Transverse colon (tissue), 4 donors: ENCODE data around the gene ANO1. TPM values are rescaled to one million over a fixed set of nuclear protein-coding genes. Genes with fewer than 3 reads are reported as not detected.

Experiments
- DNase-seq: peaks from one replicate; pipeline ENCODE4 v3.0.0-alpha.2; 2019
- H3K27ac ChIP-seq, 4 donors: fragments of 200-600 bp; sonication (generic); 2 replicates each; pipeline ENCODE4 v1.5.1; 2016 to 2018; ENCODE audit warnings: inconsistent platforms in 4 of 4
- H3K27me3 ChIP-seq: fragments of 200-600 bp; sonication (generic); 2 replicates; pipeline ENCODE4 v1.5.1; 2017; ENCODE audit warnings: inconsistent platforms
- H3K36me3 ChIP-seq, 4 donors: fragments of 200-600 bp; sonication (generic); 2 replicates each; pipeline ENCODE4 v1.5.1; 2017 to 2019; ENCODE audit warnings: inconsistent platforms in 4 of 4
- H3K4me1 ChIP-seq, 4 donors: fragments of 200-600 bp; sonication (generic); 2 replicates each; pipeline ENCODE4 v1.5.1; 2017 to 2020; ENCODE audit warnings: inconsistent platforms in 4 of 4
- H3K4me3 ChIP-seq, 4 donors: fragments of 200-600 bp; sonication (generic); 1 replicate in 1 of 4; 2 replicates in 3 of 4; pipeline versions ENCODE4 v1.5.1 to v1.6.1; 2017 to 2019; ENCODE audit warnings: inconsistent platforms in 4 of 4
- H3K9me3 ChIP-seq, 2 donors: fragments of 200-600 bp; sonication (generic); 2 replicates each; pipeline ENCODE4 v1.5.1; 2017 to 2019; ENCODE audit warnings: inconsistent platforms in 2 of 2
- EP300 ChIP-seq: sonication (generic); formaldehyde crosslinking; IDR thresholded peaks from one replicate; pipeline ENCODE4 v1.6.1; 2017; ENCODE audit warnings: antibody characterized with exemption, low read depth
- POLR2A ChIP-seq: fragments of 450-650 bp; IDR thresholded peaks from one replicate; pipeline ENCODE4 v1.6.1; 2016; ENCODE audit warnings: antibody characterized with exemption, mild to moderate bottlenecking, moderate library complexity
- POLR2AphosphoS5 ChIP-seq, 3 donors: sonication (generic); formaldehyde crosslinking; IDR thresholded peaks; one replicate each; pipeline ENCODE4 v1.6.1; 2016; ENCODE audit warnings: antibody characterized with exemption in 3 of 3
- whole genome bisulfite sequencing, 2 donors: methylation state at CpG; one replicate each; pipeline ENCODE4 v1.1.5; 2018; ENCODE audit warnings: low coverage in 1 of 2; 5-methylcytosine and 5-hydroxymethylcytosine counted together
- in situ Hi-C, 4 donors: fragments of 200-750 bp; cut with MboI; loops; one replicate each; pipeline versions ENCODE4 v1.15.0 to v1.15.1; 2017; ENCODE audit warnings: low sequenced_read_pairs in 3 of 4, low pct_ligation_motif_present in 1 of 4, low pct_unique_long_range_greater_than_20kb in 1 of 4
- intact Hi-C: fragments of 100-400 bp; cut with DNase I; formaldehyde crosslinking; loops from one replicate; pipeline ENCODE4 v1.15.1; 2023; ENCODE audit warnings: low total_unique reads
- total RNA-seq, 4 donors: library from RNA; depleted of rRNA; stranded (reverse); fragments of >200 nt; gene quantifications; one replicate each; pipeline ENCODE4 v1.1.0, GENCODE V29; 2016
- TF ChIP-seq, protein P1 (sequence below), 5 experiments: fragments of 200-600 bp in 3 of 5; fragments of 450-650 bp in 2 of 5; sonication (generic) in 3 of 5; IDR thresholded peaks; 1 replicate in 2 of 5; 2 replicates in 3 of 5; pipeline ENCODE4 v1.5.1; 2016 to 2017; ENCODE audit warnings: antibody characterized with exemption in 5 of 5, inconsistent platforms in 3 of 5, mild to moderate bottlenecking in 2 of 5, moderate library complexity in 1 of 5

The ANO1 gene
- total RNA-seq, 4 donors from 2014 or later = 7.9 to 20.9 (median 11.3) TPM

DNA sequence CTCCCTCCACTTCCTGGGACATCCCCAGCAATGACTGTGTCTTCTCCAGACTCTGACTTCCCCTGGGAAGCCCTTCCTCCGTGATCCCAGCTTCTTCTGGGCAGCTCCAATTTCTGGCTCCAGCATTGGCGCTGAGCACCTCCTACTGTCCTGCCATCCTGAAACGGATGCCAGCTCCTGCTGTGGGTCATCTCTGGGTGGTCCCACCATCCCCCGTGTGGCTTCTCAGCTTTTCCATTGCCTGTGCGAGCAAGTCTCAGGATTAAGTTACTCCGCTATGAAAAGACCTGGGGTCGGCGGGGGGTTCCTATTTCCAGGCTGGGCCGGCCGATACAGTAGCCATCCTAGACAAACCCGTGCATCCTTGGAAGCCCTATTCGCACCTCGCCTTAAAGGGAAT, 69.6 kb downstream of the ANO1 start:
- no peak for DNase-seq
- H3K4me3 ChIP-seq = no peak overlapping the region
- intact Hi-C loops (no loop called here), in situ Hi-C loops (no loop called here)
- H3K4me1 ChIP-seq = no peaks in the 10 kb centered on the region
- H3K9me3 ChIP-seq = no peaks in the 10 kb centered on the region
- TF ChIP-seq, protein P1, sequence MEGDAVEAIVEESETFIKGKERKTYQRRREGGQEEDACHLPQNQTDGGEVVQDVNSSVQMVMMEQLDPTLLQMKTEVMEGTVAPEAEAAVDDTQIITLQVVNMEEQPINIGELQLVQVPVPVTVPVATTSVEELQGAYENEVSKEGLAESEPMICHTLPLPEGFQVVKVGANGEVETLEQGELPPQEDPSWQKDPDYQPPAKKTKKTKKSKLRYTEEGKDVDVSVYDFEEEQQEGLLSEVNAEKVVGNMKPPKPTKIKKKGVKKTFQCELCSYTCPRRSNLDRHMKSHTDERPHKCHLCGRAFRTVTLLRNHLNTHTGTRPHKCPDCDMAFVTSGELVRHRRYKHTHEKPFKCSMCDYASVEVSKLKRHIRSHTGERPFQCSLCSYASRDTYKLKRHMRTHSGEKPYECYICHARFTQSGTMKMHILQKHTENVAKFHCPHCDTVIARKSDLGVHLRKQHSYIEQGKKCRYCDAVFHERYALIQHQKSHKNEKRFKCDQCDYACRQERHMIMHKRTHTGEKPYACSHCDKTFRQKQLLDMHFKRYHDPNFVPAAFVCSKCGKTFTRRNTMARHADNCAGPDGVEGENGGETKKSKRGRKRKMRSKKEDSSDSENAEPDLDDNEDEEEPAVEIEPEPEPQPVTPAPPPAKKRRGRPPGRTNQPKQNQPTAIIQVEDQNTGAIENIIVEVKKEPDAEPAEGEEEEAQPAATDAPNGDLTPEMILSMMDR (IDR thresholded peaks at IDR 0.05) = no peak
- TF ChIP-seq POLR2AphosphoS5 (IDR thresholded peaks at IDR 0.05) (no peak), POLR2A (no peak), EP300 (no peak)
- no peaks in the 10 kb centered on the region for H3K36me3 ChIP-seq
- 63 to 79% methylated on average over 2 to 13 of the region's 13 CpGs for WGBS, 2 donors
- H3K27me3 ChIP-seq = peaks cover 37% of the 10 kb centered on the region
- H3K27ac ChIP-seq = no peak overlapping the region

DNA sequence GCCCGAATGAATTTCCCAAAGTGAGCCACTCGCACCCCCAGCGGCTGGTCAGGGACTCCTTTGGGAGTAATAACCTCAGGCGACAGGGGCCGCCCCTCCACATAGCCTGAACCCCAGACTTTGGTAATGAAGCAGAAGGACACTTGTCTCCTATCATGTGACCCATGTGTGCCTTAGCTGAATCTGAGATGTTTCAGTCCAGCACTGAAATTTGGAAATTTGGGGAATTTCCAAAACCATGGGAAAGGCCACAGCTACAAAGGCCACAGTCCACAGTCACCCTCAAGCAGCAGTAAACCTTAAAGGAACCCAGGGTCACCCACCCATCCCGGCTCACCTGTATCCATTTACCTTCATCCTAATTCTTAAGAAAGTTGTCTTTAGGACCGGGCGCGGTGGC, 73.6 kb downstream of the ANO1 start:
- TF ChIP-seq, protein P1 (IDR thresholded peaks at IDR 0.05) = no peak
- TF ChIP-seq POLR2AphosphoS5 (IDR thresholded peaks at IDR 0.05) (no peak), POLR2A (no peak), EP300 (no peak)
- no peak for DNase-seq
- in situ Hi-C loops = no loop called here
- Histone ChIP-seq H3K27me3 (peaks cover 13% of the 10 kb centered on the region), H3K27ac (no peak overlapping the region), H3K4me3 (no peak overlapping the region), H3K9me3 (no peaks in the 10 kb centered on the region), H3K36me3 (no peaks in the 10 kb centered on the region), H3K4me1 (no peaks in the 10 kb centered on the region)
- intact Hi-C loops = no loop called here
- 87% methylated on average over 9 of the region's 9 CpGs; no CpG with 5 or more reads in 1 of the 2 donors for WGBS, 2 donors

DNA sequence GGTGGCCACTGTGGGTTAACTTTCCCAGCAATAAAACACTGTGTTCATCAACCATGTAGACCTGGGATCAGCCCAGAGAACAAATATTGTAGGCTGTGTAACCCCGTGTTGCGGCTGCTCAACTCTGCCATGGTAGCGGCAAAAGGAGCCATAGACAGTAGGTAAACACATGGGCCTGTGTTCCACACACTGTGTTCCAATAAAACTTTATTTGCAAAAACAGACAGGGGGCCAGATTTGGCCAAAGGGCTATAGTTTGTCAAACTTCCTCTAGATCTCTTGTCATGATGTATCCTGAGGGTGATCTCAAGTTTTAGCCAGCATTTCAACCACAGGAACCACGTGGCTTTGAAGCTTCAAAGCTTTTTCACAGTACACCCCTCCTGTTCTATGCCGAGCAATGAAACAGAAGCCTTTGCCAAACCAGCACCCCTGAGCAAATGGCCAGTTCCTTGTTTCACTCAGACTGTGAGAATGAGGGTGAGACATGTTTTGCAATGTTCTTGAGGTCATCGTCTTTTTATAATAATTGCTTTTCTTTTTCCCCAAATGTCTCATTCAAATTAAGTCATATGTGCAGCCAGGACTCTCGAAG, 75.1 kb downstream of the ANO1 start:
- Histone ChIP-seq H3K4me3 (no peak overlapping the region), H3K9me3 (no peaks in the 10 kb centered on the region), H3K27ac (no peak overlapping the region), H3K36me3 (no peaks in the 10 kb centered on the region), H3K4me1 (no peaks in the 10 kb centered on the region), H3K27me3 (no peaks in the 10 kb centered on the region)
- no peak for DNase-seq
- in situ Hi-C loops = no loop called here
- TF ChIP-seq EP300 = no peak
- TF ChIP-seq, protein P1 (IDR thresholded peaks at IDR 0.05) = no peak
- no peak for TF ChIP-seq POLR2A
- no peak for TF ChIP-seq POLR2AphosphoS5 (IDR thresholded peaks at IDR 0.05)
- WGBS, 2 donors = 54 to 75% methylated on average over 4 to 7 of the region's 7 CpGs
- intact Hi-C loops = no loop called here

DNA sequence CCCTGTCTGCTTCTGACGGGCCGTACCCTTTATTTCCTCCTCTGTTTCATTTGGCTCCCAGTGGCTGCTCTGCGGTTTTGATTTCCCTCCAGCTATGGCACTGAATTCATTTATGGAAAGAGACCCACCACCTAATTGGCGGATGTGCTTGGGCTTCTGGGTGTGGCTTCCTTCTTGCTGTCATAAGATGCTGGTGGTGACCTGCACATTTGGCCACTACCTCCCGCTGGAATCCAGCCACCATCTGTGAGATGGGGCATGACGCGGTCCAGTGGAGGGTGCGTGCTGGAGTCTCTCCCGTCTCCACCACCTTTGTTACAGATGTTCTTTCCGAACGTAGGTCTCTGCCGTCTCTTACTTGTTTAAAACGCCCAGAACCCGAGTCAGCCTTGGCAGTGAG, 77.3 kb downstream of the ANO1 start:
- H3K27me3 ChIP-seq = no peaks in the 10 kb centered on the region
- no peaks in the 10 kb centered on the region for H3K36me3 ChIP-seq
- 73 to 91% methylated on average over 3 to 13 of the region's 14 CpGs for WGBS, 2 donors
- no peak overlapping the region for H3K4me3 ChIP-seq
- no peak overlapping the region for H3K27ac ChIP-seq
- no peaks in the 10 kb centered on the region for H3K9me3 ChIP-seq
- intact Hi-C loops = no loop called here
- DNase-seq = no peak
- peaks cover 0 to 5% (median 0%) of the 10 kb centered on the region in 4 donors for H3K4me1 ChIP-seq
- in situ Hi-C loops = no loop called here
- no peak for TF ChIP-seq POLR2A
- TF ChIP-seq, protein P1 (IDR thresholded peaks at IDR 0.05) = no peak
- TF ChIP-seq EP300 = no peak
- TF ChIP-seq POLR2AphosphoS5 (IDR thresholded peaks at IDR 0.05) = no peak
